H9 (cell line): ENCODE results near the gene SERINC3. TPM values are rescaled to one million over a fixed set of nuclear protein-coding genes. Genes with fewer than 3 reads are reported as not detected.

ENCODE experiments used
- DNase-seq: peaks from one replicate; pipeline ENCODE4 v3.0.0-alpha.2; 2017
- H2AFZ ChIP-seq: one replicate; pipeline ENCODE4 v1.6.1; 2013; ENCODE audit warnings: mild to moderate bottlenecking, low read length, control low read depth, moderate library complexity
- H2AK5ac ChIP-seq: 2 replicates; pipeline ENCODE4 v1.6.1; 2013; ENCODE audit warnings: low read length, control low read depth, mixed read lengths; ENCODE audit not compliant: insufficient read length
- H2BK120ac ChIP-seq: one replicate; pipeline ENCODE4 v1.6.1; 2013; ENCODE audit warnings: low read depth, mild to moderate bottlenecking, low read length, control low read depth, inconsistent platforms; ENCODE audit not compliant: poor library complexity, severe bottlenecking
- H2BK12ac ChIP-seq: 2 replicates; pipeline ENCODE4 v1.6.1; 2013; ENCODE audit warnings: low read length, control low read depth, mixed read lengths, low read depth; ENCODE audit not compliant: insufficient read length
- H2BK15ac ChIP-seq: 2 replicates; pipeline ENCODE4 v1.6.1; 2013; ENCODE audit warnings: low read depth, low read length, control low read depth
- H2BK20ac ChIP-seq: one replicate; pipeline ENCODE4 v1.6.1; 2013; ENCODE audit warnings: low read depth, mild to moderate bottlenecking, low read length, control low read depth, inconsistent platforms; ENCODE audit not compliant: poor library complexity, severe bottlenecking
- H2BK5ac ChIP-seq: 2 replicates; pipeline ENCODE4 v1.6.1; 2013; ENCODE audit warnings: low read length, control low read depth, mixed read lengths; ENCODE audit not compliant: insufficient read length
- H3K14ac ChIP-seq: 2 replicates; pipeline ENCODE4 v1.6.1; 2013; ENCODE audit warnings: low read length, control low read depth; ENCODE audit not compliant: insufficient read depth
- H3K18ac ChIP-seq: 2 replicates; pipeline ENCODE4 v1.6.1; 2013; ENCODE audit warnings: low read depth, mild to moderate bottlenecking, mixed read lengths, low read length, control low read depth; ENCODE audit not compliant: insufficient read length
- H3K23ac ChIP-seq: 2 replicates; pipeline ENCODE4 v1.6.1; 2013; ENCODE audit warnings: low read length, control low read depth, mixed read lengths, low read depth; ENCODE audit not compliant: insufficient read length
- H3K23me2 ChIP-seq: 2 replicates; pipeline ENCODE4 v1.6.1; 2013; ENCODE audit warnings: low read depth, mild to moderate bottlenecking, mixed read lengths, low read length, control low read depth; ENCODE audit not compliant: insufficient read length, poor library complexity, severe bottlenecking
- H3K27ac ChIP-seq: 2 replicates; pipeline ENCODE4 v1.5.1; 2013; ENCODE audit warnings: low read length, control low read depth, mixed read lengths, low read depth; ENCODE audit not compliant: insufficient read length
- H3K27me3 ChIP-seq: 2 replicates; pipeline ENCODE4 v1.6.1; 2013; ENCODE audit warnings: low read length, control low read depth, inconsistent platforms; ENCODE audit not compliant: insufficient read depth
- H3K4ac ChIP-seq: 2 replicates; pipeline ENCODE4 v1.6.1; 2013; ENCODE audit warnings: low read depth, mild to moderate bottlenecking, control low read depth, inconsistent platforms, low read length, moderate library complexity
- H3K4me1 ChIP-seq: 2 replicates; pipeline ENCODE4 v1.6.1; 2013; ENCODE audit warnings: low read length, control low read depth, inconsistent platforms; ENCODE audit not compliant: insufficient read depth
- H3K4me2 ChIP-seq: 2 replicates; pipeline ENCODE4 v1.6.1; 2013; ENCODE audit warnings: low read length, control low read depth, mixed read lengths; ENCODE audit not compliant: insufficient read length, insufficient read depth
- H3K56ac ChIP-seq: 2 replicates; pipeline ENCODE4 v1.6.1; 2013; ENCODE audit warnings: low read depth, mild to moderate bottlenecking, mixed read lengths, low read length, control low read depth; ENCODE audit not compliant: insufficient read length
- H3K79me1 ChIP-seq: 2 replicates; pipeline ENCODE4 v1.6.1; 2013; ENCODE audit warnings: low read depth, mild to moderate bottlenecking, moderate library complexity, low read length, control low read depth, inconsistent platforms; ENCODE audit not compliant: insufficient read depth, poor library complexity, severe bottlenecking
- H3K79me2 ChIP-seq: 2 replicates; pipeline ENCODE4 v1.6.1; 2013; ENCODE audit warnings: low read length, control low read depth, inconsistent platforms; ENCODE audit not compliant: insufficient read depth
- H3K9ac ChIP-seq: 2 replicates; pipeline ENCODE4 v1.6.1; 2013; ENCODE audit warnings: low read length, control low read depth, mixed read lengths; ENCODE audit not compliant: insufficient read length; ENCODE audit errors: extremely low read depth
- H3K9me3 ChIP-seq: one replicate; pipeline ENCODE4 v1.6.1; 2013; ENCODE audit warnings: low read depth, low read length, inconsistent platforms; ENCODE audit not compliant: control insufficient read depth
- H3T11ph ChIP-seq: one replicate; pipeline ENCODE4 v1.6.1; 2013; ENCODE audit warnings: mild to moderate bottlenecking, low read length, control low read depth, inconsistent platforms
- H4K20me1 ChIP-seq: one replicate; pipeline ENCODE4 v1.6.1; 2013; ENCODE audit not compliant: control insufficient read depth, insufficient read length, insufficient read depth
- H4K5ac ChIP-seq: 2 replicates; pipeline ENCODE4 v1.6.1; 2013; ENCODE audit warnings: low read depth, mild to moderate bottlenecking, mixed read lengths, low read length, control low read depth; ENCODE audit not compliant: insufficient read length
- H4K8ac ChIP-seq: replicated peaks from 2 replicates; pipeline ENCODE4 v1.6.1; 2013; ENCODE audit warnings: low read length, control low read depth, mixed read lengths, low read depth; ENCODE audit not compliant: insufficient read length
- H4K91ac ChIP-seq: 2 replicates; pipeline ENCODE4 v1.6.1; 2013; ENCODE audit warnings: low read depth, mild to moderate bottlenecking, moderate library complexity, mixed read lengths, low read length, control low read depth; ENCODE audit not compliant: insufficient read length
- H3K27ac Mint-ChIP-seq, 3 experiments: 2 replicates in 2 of 3; 3 replicates in 1 of 3; pipeline ENCODE4 v1.8.0; 2020 to 2021; ENCODE audit warnings: mixed read lengths in 3 of 3, mild to moderate bottlenecking in 1 of 3, moderate library complexity in 1 of 3
- H3K27me3 Mint-ChIP-seq: 2 replicates; pipeline ENCODE4 v1.8.0; 2021; ENCODE audit warnings: low read depth, mild to moderate bottlenecking, moderate library complexity, mixed read lengths
- H3K36me3 Mint-ChIP-seq, 3 experiments: 2 replicates in 2 of 3; 3 replicates in 1 of 3; pipeline ENCODE4 v1.8.0; 2020 to 2021; ENCODE audit warnings: low read depth in 3 of 3, mixed read lengths in 3 of 3; ENCODE audit not compliant: insufficient read depth in 1 of 3
- H3K4me1 Mint-ChIP-seq, 2 experiments: 2 replicates each; pipeline ENCODE4 v1.8.0; 2020; ENCODE audit warnings: mixed read lengths in 2 of 2
- H3K4me3 Mint-ChIP-seq, 2 experiments: 2 replicates in 1 of 2; 3 replicates in 1 of 2; pipeline ENCODE4 v1.8.0; 2020 to 2021; ENCODE audit warnings: mild to moderate bottlenecking in 2 of 2, mixed read lengths in 2 of 2, moderate library complexity in 1 of 2
- H3K9me3 Mint-ChIP-seq, 2 experiments: 2 replicates in 1 of 2; 3 replicates in 1 of 2; pipeline ENCODE4 v1.8.0; 2020; ENCODE audit warnings: mild to moderate bottlenecking in 2 of 2, mixed read lengths in 2 of 2, moderate library complexity in 1 of 2
- CTCF ChIP-seq: fragments of 200-600 bp; sonication (generic); conservative IDR thresholded peaks from 3 replicates; pipeline ENCODE4 v1.8.0; 2021; ENCODE audit warnings: antibody characterized with exemption, mild to moderate bottlenecking
- WGBS: extraction: QIAGEN DNeasy Blood & Tissue Kit; methylation state at CpG from one replicate; pipeline ENCODE4 v1.1.7; 2013; ENCODE audit warnings: missing lambda C conversion rate, low lambda C conversion rate, mixed read lengths; ENCODE audit not compliant: insufficient read length; ENCODE audit errors: extremely low coverage; 5-methylcytosine and 5-hydroxymethylcytosine counted together
- total RNA-seq: library from RNA; stranded (reverse); gene quantifications from 2 replicates; pipeline ENCODE4 v1.2.1, GENCODE V29; 2021

SERINC3 gene
- total RNA-seq, 1 experiment from 2014 or later = 41.5 TPM

- no peak overlapping the region for H3T11ph ChIP-seq
- H3K4ac ChIP-seq = no peak overlapping the region
- Mint-ChIP-seq H3K4me1 (no peaks in the 10 kb centered on the region), H3K27me3 (no peaks in the 10 kb centered on the region), H3K4me3 (no peak overlapping the region), H3K27ac (no peak overlapping the region; a peak in 1 of 7 replicates), H3K36me3 (peaks cover 8 to 57% (median 43%) of the 10 kb centered on the region in 3 experiments; a peak in 5 of 7 replicates), H3K9me3 (no peaks in the 10 kb centered on the region)
- H2BK15ac ChIP-seq = no peak overlapping the region
- H2BK12ac ChIP-seq = no peak overlapping the region
- H4K20me1 ChIP-seq = no peaks in the 10 kb centered on the region
- H3K14ac ChIP-seq = no peak overlapping the region
- no peak overlapping the region for H3K4me2 ChIP-seq
- H3K23me2 ChIP-seq = no peaks in the 10 kb centered on the region
- no peak overlapping the region for H4K91ac ChIP-seq
- H2AFZ ChIP-seq = no peak overlapping the region
- no peaks in the 10 kb centered on the region for H3K4me1 ChIP-seq
- H3K9me3 ChIP-seq = no peaks in the 10 kb centered on the region
- DNase-seq = no peak
- no peak overlapping the region for H2BK20ac ChIP-seq
- H3K23ac ChIP-seq = no peak overlapping the region
- H2AK5ac ChIP-seq = no peak overlapping the region
- no peak overlapping the region for H3K27ac ChIP-seq
- no CpG with 5 or more reads among the region's 3 CpGs for WGBS
- no peak overlapping the region for H3K18ac ChIP-seq
- TF ChIP-seq CTCF = no peak
- no peaks in the 10 kb centered on the region for H3K79me1 ChIP-seq
- H3K56ac ChIP-seq = no peak overlapping the region
- no peak overlapping the region for H2BK120ac ChIP-seq
- H3K79me2 ChIP-seq = no peaks in the 10 kb centered on the region
- H4K5ac ChIP-seq = no peak overlapping the region
- H3K9ac ChIP-seq = no peak overlapping the region
- H4K8ac ChIP-seq = no peak overlapping the region
- H3K27me3 ChIP-seq = no peaks in the 10 kb centered on the region
- no peak overlapping the region for H2BK5ac ChIP-seq
These were observed 25.9 kb downstream of the SERINC3 start for GRCh38 chr20:44495802-44496481.
